ENCODE results near the gene ARSD.

ARSD gene

DNA sequence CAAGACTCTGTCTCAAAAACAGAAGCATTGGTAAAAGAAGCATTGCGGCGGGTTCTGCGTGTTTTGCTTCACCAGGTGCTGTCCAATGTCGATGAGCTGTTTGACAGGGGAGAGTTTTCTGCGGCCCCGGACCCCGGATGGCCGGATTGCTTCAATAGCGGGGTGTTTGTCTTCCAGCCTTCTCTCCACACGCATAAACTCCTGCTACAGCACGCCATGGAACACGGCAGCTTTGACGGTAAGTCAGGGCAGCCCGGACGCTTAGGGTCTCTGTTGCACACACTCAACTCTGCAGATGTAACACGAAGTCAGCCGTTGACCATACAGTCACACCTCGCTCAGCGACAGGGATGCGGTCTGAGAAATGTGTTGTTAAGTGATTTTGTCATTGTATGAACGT, 74.2 kb downstream of the ARSD start:
- DNase-seq (ENCODE audit: low read depth in 2 of 2), result no peak
